Measurements from ENCODE around the gene SCT. TPM values are rescaled to one million over a fixed set of nuclear protein-coding genes. Genes with fewer than 3 reads are reported as not detected.
"Not testable (repeated sequence)": the region's sequence is repeated elsewhere in the genome, so short reads cannot be mapped to it uniquely, and the experiment has no call there.

Gene SCT
- total RNA-seq, 2 donors from 2014 or later: 2.7 TPM; not detected in 1

GRCh38 chr11:647672-648158 lies 20.7 kb upstream of the SCT start:
- DNase-seq; ATAC-seq; intact Hi-C loops (cut with DNase I, micrococcal nuclease): not testable (repeated sequence)

GRCh38 chr11:646214-646613 lies 19.2 kb upstream of the SCT start:
- no peak for ATAC-seq
- no peak for DNase-seq
- intact Hi-C loops (cut with DNase I, micrococcal nuclease): no loop called here

GRCh38 chr11:645536-645935 lies 18.6 kb upstream of the SCT start:
- DNase-seq (no peak), ATAC-seq (no peak)

GRCh38 chr11:643849-644738 lies 17.1 kb upstream of the SCT start:
- ATAC-seq: no peak
- DNase-seq: no peak
- intact Hi-C loops (cut with DNase I, micrococcal nuclease): no loop called here

More at GRCh38 chr11:645536-645935, 18.6 kb upstream of the SCT start:
- intact Hi-C loops (cut with DNase I, micrococcal nuclease): no loop called here

GRCh38 chr11:643366-643765 lies 16.4 kb upstream of the SCT start:
- intact Hi-C loops (cut with DNase I, micrococcal nuclease): no loop called here
- DNase-seq: no peak
- no peak for ATAC-seq

- DNase-seq: no peak
- no peak for ATAC-seq
- intact Hi-C loops (cut with DNase I, micrococcal nuclease): no loop called here
These were observed 14.9 kb upstream of the SCT start for GRCh38 chr11:641806-642370.

- intact Hi-C loops (cut with DNase I, micrococcal nuclease): no loop called here
- no peak for ATAC-seq
- DNase-seq: no peak
These were observed 13.2 kb upstream of the SCT start for GRCh38 chr11:640021-640706.

- DNase-seq (no peak), ATAC-seq (no peak)
- intact Hi-C loops (cut with DNase I, micrococcal nuclease): no loop called here
These were observed 12.5 kb upstream of the SCT start for GRCh38 chr11:639332-639955.

GRCh38 chr11:638631-639331 lies 11.8 kb upstream of the SCT start:
- no peak for ATAC-seq
- intact Hi-C loops (cut with DNase I, micrococcal nuclease): no loop called here
- no peak for DNase-seq

- ATAC-seq (no peak), DNase-seq (no peak)
- intact Hi-C loops (cut with DNase I, micrococcal nuclease): no loop called here
These were observed 10.9 kb upstream of the SCT start for GRCh38 chr11:637593-638521.

GRCh38 chr11:637333-637592 lies 10.3 kb upstream of the SCT start:
- DNase-seq: no peak
- no peak for ATAC-seq
- intact Hi-C loops (cut with DNase I, micrococcal nuclease): no loop called here

- intact Hi-C loops (cut with DNase I, micrococcal nuclease): no loop called here
- DNase-seq (no peak), ATAC-seq (peak; percentile 60)
These were observed 9.7 kb upstream of the SCT start, which contains the start of gene DRD4 for GRCh38 chr11:636511-637332. Gene DRD4 (plus strand): TSS chr11:637269. CDS start chr11:637305, 36 bp downstream.

GRCh38 chr11:635945-636510 lies 9.0 kb upstream of the SCT start:
- ATAC-seq (no peak), DNase-seq (no peak)
- intact Hi-C loops (cut with DNase I, micrococcal nuclease): no loop called here

GRCh38 chr11:630871-631270 lies 3.9 kb upstream of the SCT start:
- no peak for ATAC-seq
- intact Hi-C loops (cut with DNase I, micrococcal nuclease): no loop called here
- DNase-seq: no peak

- no peak for ATAC-seq
- intact Hi-C loops (cut with DNase I, micrococcal nuclease): no loop called here
- DNase-seq: peak in 1 of 2 donors; percentile 16
These were observed 2.2 kb upstream of the SCT start for GRCh38 chr11:629237-629583.

GRCh38 chr11:628056-628455 lies 1.1 kb upstream of the SCT start:
- intact Hi-C loops (cut with DNase I, micrococcal nuclease): no loop called here
- DNase-seq (peak in 1 of 2 donors; percentile 9), ATAC-seq (no peak)

- intact Hi-C loops (cut with DNase I, micrococcal nuclease): no loop called here
- ATAC-seq: no peak
- peak in 1 of 2 donors; percentile 5 for DNase-seq
These were observed 261 bp upstream of the SCT start for GRCh38 chr11:627308-627576.

Measured in left colon (tissue), 2 donors.